ENCODE results near the gene LRRC10.

DNA sequence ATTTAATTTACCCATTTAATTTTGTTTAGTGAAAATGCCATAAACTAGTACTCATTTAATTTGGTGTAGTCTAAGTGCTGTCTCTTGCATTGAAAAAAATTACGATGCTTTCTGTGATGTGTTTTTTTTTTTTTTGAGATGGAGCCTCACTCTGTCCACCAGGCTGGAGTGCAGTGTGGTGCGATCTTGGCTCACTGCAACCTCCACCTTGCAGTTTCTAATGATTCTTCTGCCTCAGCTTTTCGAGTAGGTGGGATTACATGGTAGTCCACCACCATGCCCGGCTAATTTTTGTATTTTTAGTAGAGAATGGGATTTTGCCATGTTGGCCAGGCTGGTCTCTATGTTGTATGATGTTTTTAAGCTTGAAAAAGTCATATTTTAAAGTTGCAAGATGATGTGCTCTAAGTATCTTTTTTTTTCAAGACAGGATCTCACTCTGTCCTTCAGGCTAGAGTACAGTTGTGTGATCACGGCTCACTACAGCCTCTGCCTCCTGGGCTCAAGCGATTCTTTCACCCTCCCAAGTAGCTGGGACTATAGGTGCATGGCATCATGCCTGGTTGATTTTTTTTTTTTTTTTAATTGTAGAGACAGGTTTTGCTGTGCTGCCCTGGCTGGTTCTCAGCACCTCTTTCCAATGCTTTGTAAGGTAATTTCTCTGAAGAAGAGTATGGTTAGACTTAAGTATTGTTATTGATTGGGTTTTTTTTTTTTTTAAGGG is 8.6 kb downstream of the LRRC10 start:
- TF ChIP-seq, protein P1, sequence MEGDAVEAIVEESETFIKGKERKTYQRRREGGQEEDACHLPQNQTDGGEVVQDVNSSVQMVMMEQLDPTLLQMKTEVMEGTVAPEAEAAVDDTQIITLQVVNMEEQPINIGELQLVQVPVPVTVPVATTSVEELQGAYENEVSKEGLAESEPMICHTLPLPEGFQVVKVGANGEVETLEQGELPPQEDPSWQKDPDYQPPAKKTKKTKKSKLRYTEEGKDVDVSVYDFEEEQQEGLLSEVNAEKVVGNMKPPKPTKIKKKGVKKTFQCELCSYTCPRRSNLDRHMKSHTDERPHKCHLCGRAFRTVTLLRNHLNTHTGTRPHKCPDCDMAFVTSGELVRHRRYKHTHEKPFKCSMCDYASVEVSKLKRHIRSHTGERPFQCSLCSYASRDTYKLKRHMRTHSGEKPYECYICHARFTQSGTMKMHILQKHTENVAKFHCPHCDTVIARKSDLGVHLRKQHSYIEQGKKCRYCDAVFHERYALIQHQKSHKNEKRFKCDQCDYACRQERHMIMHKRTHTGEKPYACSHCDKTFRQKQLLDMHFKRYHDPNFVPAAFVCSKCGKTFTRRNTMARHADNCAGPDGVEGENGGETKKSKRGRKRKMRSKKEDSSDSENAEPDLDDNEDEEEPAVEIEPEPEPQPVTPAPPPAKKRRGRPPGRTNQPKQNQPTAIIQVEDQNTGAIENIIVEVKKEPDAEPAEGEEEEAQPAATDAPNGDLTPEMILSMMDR (tag by site-specific recombination; IDR thresholded peaks at IDR 0.05) = no peak
- no peak for TF ChIP-seq SP2 (tag by site-specific recombination; IDR thresholded peaks at IDR 0.05)
- TF ChIP-seq GLI2 (tag by site-specific recombination; IDR thresholded peaks at IDR 0.05; ENCODE audit: borderline replicate concordance, low read depth) = no peak
- no peak for TF ChIP-seq TCF7L2 (IDR thresholded peaks at IDR 0.05; ENCODE audit: borderline replicate concordance, low read depth, low read length)
- no peak for TF ChIP-seq ZNF23 (tag by site-specific recombination; IDR thresholded peaks at IDR 0.05; ENCODE audit: borderline replicate concordance)
- TF ChIP-seq PBX3 (CRISPR knock-in tag; IDR thresholded peaks at IDR 0.05) = no peak
- no peak for TF ChIP-seq REST (tag by site-specific recombination; IDR thresholded peaks at IDR 0.05)
- TF ChIP-seq, protein P2, sequence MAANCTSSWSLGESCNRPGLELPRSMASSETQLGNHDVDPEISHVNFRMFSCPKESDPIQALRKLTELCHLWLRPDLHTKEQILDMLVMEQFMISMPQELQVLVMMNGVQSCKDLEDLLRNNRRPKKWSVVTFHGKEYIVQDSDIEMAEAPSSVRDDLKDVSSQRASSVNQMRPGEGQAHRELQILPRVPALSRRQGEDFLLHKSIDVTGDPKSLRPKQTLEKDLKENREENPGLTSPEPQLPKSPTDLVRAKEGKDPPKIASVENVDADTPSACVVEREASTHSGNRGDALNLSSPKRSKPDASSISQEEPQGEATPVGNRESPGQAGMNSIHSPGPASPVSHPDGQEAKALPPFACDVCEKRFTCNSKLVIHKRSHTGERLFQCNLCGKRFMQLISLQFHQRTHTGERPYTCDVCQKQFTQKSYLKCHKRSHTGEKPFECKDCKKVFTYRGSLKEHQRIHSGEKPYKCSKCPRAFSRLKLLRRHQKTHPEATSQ (tag by site-specific recombination; IDR thresholded peaks at IDR 0.05) = no peak
- no peak for TF ChIP-seq PRDM6 (tag by site-specific recombination; IDR thresholded peaks at IDR 0.05)
- no peak for TF ChIP-seq ZNF280D (tag by site-specific recombination; IDR thresholded peaks at IDR 0.05)
- TF ChIP-seq KLF10 (tag by site-specific recombination; IDR thresholded peaks at IDR 0.05) = no peak
- TF ChIP-seq KLF16 (tag by site-specific recombination; IDR thresholded peaks at IDR 0.05) = no peak
- no peak for TF ChIP-seq ZNF623 (tag by site-specific recombination; IDR thresholded peaks at IDR 0.05)
